ENCODE data around the gene SPTLC3.

- TF ChIP-seq RARB (CRISPR knock-in tag; IDR thresholded peaks at IDR 0.05) = no peak
- no peak for TF ChIP-seq ZNF8 (CRISPR knock-in tag; IDR thresholded peaks at IDR 0.05)
- no peak for TF ChIP-seq ZFP3 (CRISPR knock-in tag; IDR thresholded peaks at IDR 0.05)
- no peak for TF ChIP-seq PATZ1 (CRISPR knock-in tag; IDR thresholded peaks at IDR 0.05; ENCODE audit: borderline replicate concordance)
- no peak for TF ChIP-seq CREB5 (CRISPR knock-in tag; IDR thresholded peaks at IDR 0.05; ENCODE audit: low read depth)
- no peak for TF ChIP-seq OSR1 (CRISPR knock-in tag; IDR thresholded peaks at IDR 0.05)
- TF ChIP-seq ZNF70 (CRISPR knock-in tag; IDR thresholded peaks at IDR 0.05) = no peak
- no peak for TF ChIP-seq SNAI2 (CRISPR knock-in tag; IDR thresholded peaks at IDR 0.05)
- TF ChIP-seq GLIS3 (CRISPR knock-in tag; IDR thresholded peaks at IDR 0.05) = no peak
- TF ChIP-seq BACH2 (CRISPR knock-in tag; IDR thresholded peaks at IDR 0.05; ENCODE audit: borderline replicate concordance) = no peak
- TF ChIP-seq CSRNP3 (CRISPR knock-in tag; IDR thresholded peaks at IDR 0.05) = no peak
Measured at GRCh38 chr20:13125486-13125885, 116.7 kb downstream of the SPTLC3 start.

All from SK-N-SH treated with all-trans-retinoic acid at 6 μM for 48 hours (cell line).